ENCODE results near the gene MEDAG. TPM values are rescaled to one million over a fixed set of nuclear protein-coding genes. Genes with fewer than 3 reads are reported as not detected.

Gene MEDAG
- total RNA-seq, result 43.5 and 101 TPM in 2 replicates

DNA sequence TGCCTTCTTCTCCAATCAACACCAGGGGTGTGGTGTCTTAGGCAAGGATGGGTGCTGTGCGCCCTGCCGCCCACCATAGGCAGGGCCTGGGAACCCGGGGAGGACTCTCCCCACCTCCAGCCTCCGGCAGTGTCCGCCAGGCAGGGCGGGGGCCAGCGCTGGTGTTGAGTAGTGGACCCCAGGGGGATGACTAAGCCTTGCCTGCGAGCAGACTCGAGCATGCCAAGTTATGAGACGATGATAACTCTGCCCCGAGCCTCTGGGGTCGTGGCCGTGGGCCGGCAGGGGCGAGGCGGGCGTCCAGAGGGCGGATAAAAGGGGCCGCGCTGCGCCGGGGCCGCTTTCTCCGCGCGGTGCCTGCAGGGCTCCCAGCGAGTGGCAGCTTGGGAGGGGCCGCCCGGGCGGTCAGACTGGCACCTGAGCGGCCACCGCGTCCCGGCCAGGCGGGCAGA is at the start of gene MEDAG:
TSS of gene MEDAG (plus strand) at position 340 of the 452 bp plus-strand sequence. CDS start 245 bp downstream, outside the sequence.

DNA sequence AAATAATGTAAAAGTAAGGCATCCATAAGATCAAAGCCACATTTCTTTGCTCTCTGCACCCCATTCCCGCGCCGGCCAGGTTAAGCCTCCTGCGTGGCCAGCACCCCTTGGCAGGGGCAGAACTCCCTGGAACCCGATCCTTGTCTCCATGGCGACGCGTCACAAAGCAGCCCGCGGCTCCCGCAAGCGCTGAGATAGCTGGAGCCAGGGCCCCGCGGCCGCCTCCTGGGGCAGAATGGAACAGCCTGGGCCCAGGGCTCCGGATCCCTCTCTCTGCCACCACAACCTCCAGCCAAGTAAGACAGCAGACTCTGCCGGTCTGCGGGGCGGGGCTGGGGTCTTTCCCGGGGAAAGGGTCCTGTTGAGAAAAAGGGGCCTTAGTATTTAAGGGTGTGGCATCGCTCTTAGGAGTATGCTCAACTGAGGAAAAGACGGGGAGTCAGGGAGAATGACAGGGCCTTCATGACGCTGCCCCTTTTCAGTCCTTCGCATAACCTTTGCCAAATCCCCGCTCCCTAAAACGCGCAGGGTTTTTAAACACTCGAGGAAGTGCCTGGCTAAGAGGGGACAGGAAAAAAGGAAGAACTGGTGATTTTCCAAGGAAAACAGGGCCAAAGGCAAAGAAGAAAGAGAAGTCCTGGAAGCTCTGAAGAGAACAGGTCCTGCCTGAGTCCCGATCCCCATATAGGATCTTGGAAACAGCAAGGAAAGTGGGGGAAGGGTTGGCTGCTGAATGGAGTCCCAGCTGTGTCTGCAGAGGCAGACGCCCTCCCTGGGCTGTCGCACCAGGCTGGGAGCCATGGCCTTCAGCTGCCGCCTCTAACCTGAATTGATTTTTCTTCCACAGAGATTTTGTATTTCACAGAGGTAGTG is 26.6 kb downstream of the MEDAG start, which contains the start of gene TEX26:
TSS of gene TEX26 (plus strand) at position 176 of the 873 bp plus-strand sequence. CDS start at position 236, 60 bp downstream.

Other genes with a start within 250 kb of the MEDAG start
- 0.29 and 0.50 TPM in 2 replicates for gene ALOX5AP, start 170.7 kb upstream of the MEDAG start, total RNA-seq
- 0.44 and 0.50 TPM in 2 replicates for gene TEX26, start 26.4 kb downstream of the MEDAG start, total RNA-seq

Measured in smooth muscle cell of trachea (primary cell).